ENCODE data around the gene PPP1R37. TPM values are rescaled to one million over a fixed set of nuclear protein-coding genes. Genes with fewer than 3 reads are reported as not detected.

Gene PPP1R37
- total and polyA plus RNA-seq, 4 donors: 1.8 to 10.4 (median 9.3) TPM

DNA sequence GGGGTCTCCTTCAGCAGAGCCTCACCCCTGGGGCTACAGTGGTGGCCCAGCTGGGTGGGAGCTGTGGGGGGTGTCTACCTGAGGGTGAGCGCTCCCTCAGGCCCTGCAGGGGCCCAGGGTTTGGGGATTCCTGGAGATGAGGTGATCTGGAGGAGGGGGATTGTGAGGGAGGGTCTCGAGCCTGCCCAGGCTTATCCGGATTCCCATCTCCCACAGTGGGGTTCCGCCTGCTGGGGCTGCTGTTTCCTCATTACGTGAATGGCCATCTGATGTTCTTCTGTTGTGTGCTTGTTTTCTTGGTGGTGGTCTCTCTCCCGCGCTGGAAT lies 4.4 kb downstream of the PPP1R37 start (continued):
- TF ChIP-seq, protein P1, sequence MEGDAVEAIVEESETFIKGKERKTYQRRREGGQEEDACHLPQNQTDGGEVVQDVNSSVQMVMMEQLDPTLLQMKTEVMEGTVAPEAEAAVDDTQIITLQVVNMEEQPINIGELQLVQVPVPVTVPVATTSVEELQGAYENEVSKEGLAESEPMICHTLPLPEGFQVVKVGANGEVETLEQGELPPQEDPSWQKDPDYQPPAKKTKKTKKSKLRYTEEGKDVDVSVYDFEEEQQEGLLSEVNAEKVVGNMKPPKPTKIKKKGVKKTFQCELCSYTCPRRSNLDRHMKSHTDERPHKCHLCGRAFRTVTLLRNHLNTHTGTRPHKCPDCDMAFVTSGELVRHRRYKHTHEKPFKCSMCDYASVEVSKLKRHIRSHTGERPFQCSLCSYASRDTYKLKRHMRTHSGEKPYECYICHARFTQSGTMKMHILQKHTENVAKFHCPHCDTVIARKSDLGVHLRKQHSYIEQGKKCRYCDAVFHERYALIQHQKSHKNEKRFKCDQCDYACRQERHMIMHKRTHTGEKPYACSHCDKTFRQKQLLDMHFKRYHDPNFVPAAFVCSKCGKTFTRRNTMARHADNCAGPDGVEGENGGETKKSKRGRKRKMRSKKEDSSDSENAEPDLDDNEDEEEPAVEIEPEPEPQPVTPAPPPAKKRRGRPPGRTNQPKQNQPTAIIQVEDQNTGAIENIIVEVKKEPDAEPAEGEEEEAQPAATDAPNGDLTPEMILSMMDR (IDR thresholded peaks at IDR 0.05; ENCODE audit: low read depth, low read length, missing input control): no peak
- no peak for TF ChIP-seq NR2F2 (IDR thresholded peaks at IDR 0.05)
- TF ChIP-seq RAD21 (IDR thresholded peaks at IDR 0.05): no peak

DNA sequence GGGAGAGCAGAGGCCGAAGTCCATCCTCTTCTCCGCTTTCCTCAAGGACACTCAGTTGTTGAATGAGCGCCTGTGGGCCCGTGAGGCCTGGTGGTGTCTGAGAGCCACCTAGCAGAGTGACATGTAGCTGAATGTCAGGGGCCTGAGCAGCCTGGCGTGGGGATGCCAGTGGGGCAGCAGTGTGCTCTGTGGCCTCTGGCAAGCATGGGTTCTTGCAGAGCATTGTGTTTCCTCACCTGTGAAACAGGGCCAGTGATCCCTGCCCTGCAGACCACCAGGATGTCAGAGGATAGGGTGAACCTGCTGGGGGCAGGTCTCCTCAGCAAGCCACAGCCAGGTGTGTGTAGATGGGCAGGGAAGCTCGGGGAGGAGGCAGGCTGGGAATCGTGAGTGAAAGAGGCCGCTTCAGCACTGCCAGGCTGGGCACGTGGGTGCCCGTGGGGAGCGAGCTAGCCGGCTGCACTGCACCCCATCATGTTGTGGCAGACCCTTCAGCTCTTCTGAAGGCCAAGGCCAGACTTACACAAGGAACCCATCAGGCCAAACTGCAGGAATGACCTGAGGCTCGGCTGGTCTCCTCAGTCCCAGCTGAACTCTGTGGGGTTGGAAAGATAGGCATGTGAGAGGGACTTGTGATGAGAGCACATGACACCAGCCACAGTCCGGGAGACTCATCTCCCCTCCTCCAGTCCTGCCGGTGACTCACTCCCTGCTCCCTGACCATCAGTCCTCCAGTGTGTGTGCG lies 5.0 kb downstream of the PPP1R37 start:
- Histone ChIP-seq H3K36me3 (ENCODE audit: control insufficient read depth in 4 of 4, insufficient read depth in 3 of 4, low read depth in 1 of 4, low read length in 3 of 4) (no peaks in the 10 kb centered on the region), H3K27ac (ENCODE audit: low read depth in 1 of 2, low read length in 2 of 2) (no peak overlapping the region), H3K9me3 (ENCODE audit: control insufficient read depth in 4 of 4, low read length in 3 of 4) (no peaks in the 10 kb centered on the region), H3K4me1 (ENCODE audit: control insufficient read depth in 4 of 4, insufficient read depth in 4 of 4, low read length in 3 of 4) (peaks cover 10 to 64% (median 35%) of the 10 kb centered on the region in 4 donors), H3K9ac (ENCODE audit: low read depth in 1 of 2, low read length in 2 of 2) (no peak overlapping the region), H3K4me3 (ENCODE audit: low read depth in 1 of 3, low read length in 3 of 3) (no peak overlapping the region), H3K27me3 (ENCODE audit: control insufficient read depth in 4 of 4, insufficient read depth in 4 of 4, low read length in 3 of 4) (no peaks in the 10 kb centered on the region)
- 77% methylated on average over 16 of the region's 16 CpGs for WGBS
- no peak for DNase-seq (ENCODE audit: low spot score)
- TF ChIP-seq ZBTB33 (IDR thresholded peaks at IDR 0.05) (no peak), JUND (IDR thresholded peaks at IDR 0.05) (peak; percentile 19 to 58)

GRCh38 chr19:45098521-45099466 lies 5.8 kb downstream of the PPP1R37 start:
- TF ChIP-seq NR2F2 (IDR thresholded peaks at IDR 0.05) (no peak), YY1 (IDR thresholded peaks at IDR 0.05) (no peak), EGR1 (IDR thresholded peaks at IDR 0.05; ENCODE audit: low read depth in 2 of 2) (no peak), ZBTB33 (IDR thresholded peaks at IDR 0.05) (no peak), GABPA (IDR thresholded peaks at IDR 0.05 in 1 of 2, conservative IDR thresholded peaks at IDR 0.05 in 1 of 2) (no peak), HNF4A (conservative IDR thresholded peaks at IDR 0.05) (no peak), FOXA1 (IDR thresholded peaks at IDR 0.05) (no peak)
- TF ChIP-seq, protein P1 (IDR thresholded peaks at IDR 0.05; ENCODE audit: low read depth, low read length, missing input control): no peak
- H3K4me3 ChIP-seq (ENCODE audit: low read depth in 1 of 3, low read length in 3 of 3): no peak overlapping the region
- H3K9me3 ChIP-seq (ENCODE audit: control insufficient read depth in 4 of 4, low read length in 3 of 4): no peaks in the 10 kb centered on the region
- H3K36me3 ChIP-seq (ENCODE audit: control insufficient read depth in 4 of 4, insufficient read depth in 3 of 4, low read depth in 1 of 4, low read length in 3 of 4): no peaks in the 10 kb centered on the region
- H3K4me1 ChIP-seq (ENCODE audit: control insufficient read depth in 4 of 4, insufficient read depth in 4 of 4, low read length in 3 of 4): peaks cover 11 to 65% (median 34%) of the 10 kb centered on the region in 4 donors
- H3K27me3 ChIP-seq (ENCODE audit: control insufficient read depth in 4 of 4, insufficient read depth in 4 of 4, low read length in 3 of 4): no peaks in the 10 kb centered on the region
- no peak overlapping the region for H3K27ac ChIP-seq (ENCODE audit: low read depth in 1 of 2, low read length in 2 of 2)
- 74% methylated on average over 15 of the region's 15 CpGs for whole genome bisulfite sequencing
- DNase-seq (ENCODE audit: low spot score): no peak
- H3K9ac ChIP-seq (ENCODE audit: low read depth in 1 of 2, low read length in 2 of 2): no peak overlapping the region
